Activated CD8-positive, alpha-beta memory T cell treated with anti-CD3 and anti-CD28 coated beads for 36 hours (primary cell): ENCODE results near the gene PALLD. TPM values are rescaled to one million over a fixed set of nuclear protein-coding genes. Genes with fewer than 3 reads are reported as not detected.

Source experiments
- CTCF ChIA-PET: fragments of 350-600 bp; sonication (Branson Sonifier 250); formaldehyde crosslinking; loops from one replicate; lab custom pipeline; 2021; ENCODE audit warnings: antibody characterized with exemption; lab: Charles Lee
- POLR2A ChIA-PET: fragments of 350-600 bp; sonication (Branson Sonifier 250); formaldehyde crosslinking; loops from one replicate; lab custom pipeline; 2021; ENCODE audit warnings: antibody characterized with exemption; lab: Charles Lee
- total RNA-seq, 2 experiments: library from RNA; stranded (reverse); gene quantifications; one replicate each; pipeline ENCODE4 v1.2.3, GENCODE V29; 2021

PALLD gene
- total RNA-seq, 2 experiments from 2014 or later, result 0.69 to 0.84 TPM

GRCh38 chr4:168859888-168860694, 363.2 kb downstream of the PALLD start:
- ChIA-PET POLR2A (no interaction called here), CTCF (no interaction called here)

- CTCF ChIA-PET, result no interaction called here
Observed at GRCh38 chr4:168860827-168861226, 364.0 kb downstream of the PALLD start.

GRCh38 chr4:168863719-168864647, 367.1 kb downstream of the PALLD start:
- CTCF ChIA-PET, result interaction anchor here (1.5 kb wide), 1 partner anchor 10 kb away, joined by 3 read pairs; no protein-coding TSS in a partner anchor
- POLR2A ChIA-PET, result interaction anchor here (1.1 kb wide), 1 partner anchor 32 kb away, joined by 3 read pairs; no protein-coding TSS in a partner anchor

More at GRCh38 chr4:168860827-168861226, 364.0 kb downstream of the PALLD start:
- POLR2A ChIA-PET, result no interaction called here

GRCh38 chr4:168864821-168865541, 368.1 kb downstream of the PALLD start:
- POLR2A ChIA-PET, result no interaction called here
- CTCF ChIA-PET, result interaction anchor here (1.5 kb wide), 1 partner anchor 9 kb away, joined by 3 read pairs; no protein-coding TSS in a partner anchor

- POLR2A ChIA-PET, result no interaction called here
- CTCF ChIA-PET, result no interaction called here
Observed at GRCh38 chr4:168865854-168866253, 369.0 kb downstream of the PALLD start.

- ChIA-PET POLR2A (no interaction called here), CTCF (no interaction called here)
Observed at GRCh38 chr4:168866635-168867034, 369.8 kb downstream of the PALLD start.

GRCh38 chr4:168867128-168867527, 370.3 kb downstream of the PALLD start:
- POLR2A ChIA-PET, result no interaction called here
- CTCF ChIA-PET, result interaction anchor here (0.7 kb wide), 1 partner anchor 381 kb away, joined by 3 read pairs; no protein-coding TSS in a partner anchor

- ChIA-PET POLR2A (no interaction called here), CTCF (no interaction called here)
Observed at GRCh38 chr4:168868044-168868781, 371.4 kb downstream of the PALLD start.

GRCh38 chr4:168868802-168869201, 371.9 kb downstream of the PALLD start:
- ChIA-PET POLR2A (no interaction called here), CTCF (no interaction called here)

GRCh38 chr4:168870004-168870403, 373.2 kb downstream of the PALLD start:
- POLR2A ChIA-PET, result no interaction called here
- CTCF ChIA-PET, result no interaction called here

GRCh38 chr4:168871632-168872031, 374.8 kb downstream of the PALLD start:
- POLR2A ChIA-PET, result no interaction called here

GRCh38 chr4:168874083-168874482, 377.2 kb downstream of the PALLD start:
- CTCF ChIA-PET, result interaction anchor here (1.2 kb wide), 1 partner anchor 10 kb away, joined by 3 read pairs; no protein-coding TSS in a partner anchor
- POLR2A ChIA-PET, result no interaction called here

More at GRCh38 chr4:168871632-168872031, 374.8 kb downstream of the PALLD start:
- CTCF ChIA-PET, result no interaction called here

- ChIA-PET POLR2A (no interaction called here), CTCF (no interaction called here)
Observed at GRCh38 chr4:168876106-168876505, 379.3 kb downstream of the PALLD start.

- ChIA-PET CTCF (no interaction called here), POLR2A (no interaction called here)
Observed at GRCh38 chr4:168877511-168878491, 380.9 kb downstream of the PALLD start.

- CTCF ChIA-PET, result no interaction called here
- POLR2A ChIA-PET, result no interaction called here
Observed at GRCh38 chr4:168878623-168879022, 381.8 kb downstream of the PALLD start.

- CTCF ChIA-PET, result no interaction called here
Observed at GRCh38 chr4:168879188-168879587, 382.3 kb downstream of the PALLD start.

GRCh38 chr4:168880072-168880675, 383.3 kb downstream of the PALLD start:
- ChIA-PET POLR2A (no interaction called here), CTCF (no interaction called here)

More at GRCh38 chr4:168879188-168879587, 382.3 kb downstream of the PALLD start:
- POLR2A ChIA-PET, result no interaction called here
